RWPE2 (cell line): ENCODE measurements around the gene ALPK1.

ENCODE experiments used
- ATAC-seq: fragments of 200-7000 bp; cut with Tn5 transposase; 3 replicates; pipeline ENCODE4 v1.9.1; 2021; ENCODE audit warnings: low read depth
- DNase-seq: peaks from one replicate; pipeline ENCODE4 v3.0.0-alpha.2; 2020; ENCODE audit warnings: low spot score
- H3K27ac ChIP-seq: fragments of 450-650 bp; 2 replicates; pipeline ENCODE4 v1.5.1; 2017; ENCODE audit warnings: mild to moderate bottlenecking; ENCODE audit not compliant: poor library complexity, severe bottlenecking
- H3K27me3 ChIP-seq: fragments of 250-450 bp; sonication (Bioruptor Pico); 2 replicates; pipeline ENCODE4 v1.5.1; 2021; ENCODE audit warnings: mild to moderate bottlenecking, moderate library complexity; ENCODE audit not compliant: insufficient read depth, poor library complexity, severe bottlenecking
- H3K36me3 ChIP-seq: fragments of 250-450 bp; sonication (Bioruptor Pico); 2 replicates; pipeline ENCODE4 v1.5.1; 2020; ENCODE audit warnings: low read depth, mild to moderate bottlenecking, moderate library complexity
- H3K4me1 ChIP-seq: fragments of 250-450 bp; sonication (Bioruptor Pico); 2 replicates; pipeline ENCODE4 v1.5.1; 2021; ENCODE audit warnings: mild to moderate bottlenecking, moderate library complexity; ENCODE audit not compliant: insufficient read depth, poor library complexity, severe bottlenecking
- H3K4me3 ChIP-seq: fragments of 250-450 bp; sonication (Bioruptor Pico); 2 replicates; pipeline ENCODE4 v1.5.1; 2021; ENCODE audit warnings: mild to moderate bottlenecking, moderate library complexity; ENCODE audit not compliant: severe bottlenecking
- H3K9me3 ChIP-seq: fragments of 250-450 bp; sonication (Bioruptor Pico); 2 replicates; pipeline ENCODE4 v1.5.1; 2021; ENCODE audit warnings: mild to moderate bottlenecking, moderate library complexity; ENCODE audit not compliant: severe bottlenecking
- TF ChIP-seq, protein P1 (sequence below): fragments of 450-650 bp; IDR thresholded peaks from one replicate; pipeline ENCODE4 v1.5.1; 2017; ENCODE audit warnings: mild to moderate bottlenecking, moderate library complexity; ENCODE audit not compliant: poor library complexity, severe bottlenecking

Gene ALPK1

DNA sequence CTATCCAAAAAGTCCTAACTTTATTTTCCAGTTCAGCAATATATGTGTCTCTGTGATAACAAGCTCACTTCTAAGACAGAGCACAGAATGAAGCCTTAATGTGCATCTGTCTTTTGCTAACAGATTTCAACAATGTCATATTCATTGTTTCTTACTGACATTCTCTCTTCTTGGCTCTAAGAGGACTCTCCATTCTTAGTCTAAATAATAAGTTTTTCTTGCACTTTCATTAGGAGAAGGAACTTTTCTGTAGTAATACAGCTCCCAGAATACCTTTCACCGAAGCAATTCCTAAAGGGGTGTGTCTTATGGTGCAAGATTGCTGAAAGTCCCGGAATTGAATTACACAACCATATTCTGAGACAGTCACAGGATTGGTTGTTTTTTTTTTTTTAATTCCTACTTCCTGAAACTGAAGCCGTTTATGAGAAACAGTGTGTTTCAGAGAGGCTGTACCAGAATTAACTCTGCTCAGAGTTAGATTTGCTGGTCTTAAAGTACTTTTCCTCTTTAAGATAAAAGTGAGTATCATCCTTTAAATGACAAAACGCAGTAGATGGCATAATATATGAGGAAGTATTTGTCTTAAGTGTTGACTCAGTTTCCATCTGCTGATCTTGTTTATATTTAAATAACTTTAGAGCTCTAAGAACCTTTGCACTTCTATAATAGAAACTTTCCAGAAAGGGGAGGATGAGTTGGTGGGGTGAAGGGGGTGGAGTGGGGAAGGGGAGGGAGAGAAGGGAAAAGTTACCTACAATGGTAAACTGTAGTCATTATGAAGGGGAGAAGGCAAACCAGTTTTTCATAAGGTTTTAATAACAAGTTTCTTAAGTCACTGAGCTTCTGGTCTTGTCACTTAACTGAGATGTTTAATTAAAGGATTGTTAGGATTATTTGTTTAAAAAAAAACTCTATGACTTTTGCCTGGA is at the start of gene ALPK1:
TSS of gene ALPK1 (plus strand) at position 421 of the 932 bp plus-strand sequence.
- Histone ChIP-seq H3K27ac (no peak within 1 kb of the TSS), H3K4me3 (peak within 1 kb of the TSS; percentile 32), H3K9me3 (no peaks in the 10 kb centered on the region), H3K4me1 (peaks cover 10% of the 10 kb centered on the region), H3K27me3 (no peaks in the 10 kb centered on the region), H3K36me3 (no peaks in the 10 kb centered on the region)
- no peak for DNase-seq
- TF ChIP-seq, protein P1, sequence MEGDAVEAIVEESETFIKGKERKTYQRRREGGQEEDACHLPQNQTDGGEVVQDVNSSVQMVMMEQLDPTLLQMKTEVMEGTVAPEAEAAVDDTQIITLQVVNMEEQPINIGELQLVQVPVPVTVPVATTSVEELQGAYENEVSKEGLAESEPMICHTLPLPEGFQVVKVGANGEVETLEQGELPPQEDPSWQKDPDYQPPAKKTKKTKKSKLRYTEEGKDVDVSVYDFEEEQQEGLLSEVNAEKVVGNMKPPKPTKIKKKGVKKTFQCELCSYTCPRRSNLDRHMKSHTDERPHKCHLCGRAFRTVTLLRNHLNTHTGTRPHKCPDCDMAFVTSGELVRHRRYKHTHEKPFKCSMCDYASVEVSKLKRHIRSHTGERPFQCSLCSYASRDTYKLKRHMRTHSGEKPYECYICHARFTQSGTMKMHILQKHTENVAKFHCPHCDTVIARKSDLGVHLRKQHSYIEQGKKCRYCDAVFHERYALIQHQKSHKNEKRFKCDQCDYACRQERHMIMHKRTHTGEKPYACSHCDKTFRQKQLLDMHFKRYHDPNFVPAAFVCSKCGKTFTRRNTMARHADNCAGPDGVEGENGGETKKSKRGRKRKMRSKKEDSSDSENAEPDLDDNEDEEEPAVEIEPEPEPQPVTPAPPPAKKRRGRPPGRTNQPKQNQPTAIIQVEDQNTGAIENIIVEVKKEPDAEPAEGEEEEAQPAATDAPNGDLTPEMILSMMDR, result no peak
- ATAC-seq, result peak; percentile 97

DNA sequence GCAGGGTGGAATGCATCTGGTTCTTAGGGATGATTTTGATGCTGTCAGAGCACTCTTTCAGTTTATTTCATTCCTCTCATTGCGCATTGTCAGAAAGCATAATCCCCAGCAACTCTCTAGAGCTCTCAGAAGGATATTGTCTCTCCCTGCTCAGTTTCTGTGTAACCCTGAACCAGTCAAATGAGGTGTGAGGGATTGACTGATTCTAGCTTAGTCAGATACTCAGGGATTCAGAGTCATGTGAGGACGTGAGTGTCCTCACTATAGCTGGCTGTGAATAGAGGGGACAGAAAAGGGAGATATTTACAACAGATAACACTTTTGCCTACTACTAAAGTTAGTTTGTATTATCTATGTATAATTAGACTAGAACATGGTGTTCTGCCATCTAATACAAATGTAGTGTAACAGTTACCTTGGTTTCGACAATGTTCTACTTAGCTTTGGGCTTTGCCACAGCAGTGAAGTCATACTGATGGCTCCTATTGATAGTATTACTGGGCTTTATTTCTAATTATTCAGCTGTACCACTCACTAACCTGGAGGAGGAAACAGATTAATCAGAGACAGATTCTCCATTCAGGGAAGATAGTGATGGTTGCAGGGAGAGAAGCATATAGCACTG is 46.0 kb upstream of the ALPK1 start:
- DNase-seq (no peak), ATAC-seq (no peak)
- TF ChIP-seq, protein P1, result no peak
- H3K36me3 ChIP-seq, result peaks cover 21% of the 10 kb centered on the region
- no peaks in the 10 kb centered on the region for H3K27me3 ChIP-seq
- H3K9me3 ChIP-seq, result no peaks in the 10 kb centered on the region
- H3K27ac ChIP-seq, result no peak overlapping the region
- no peaks in the 10 kb centered on the region for H3K4me1 ChIP-seq
- no peak overlapping the region for H3K4me3 ChIP-seq

DNA sequence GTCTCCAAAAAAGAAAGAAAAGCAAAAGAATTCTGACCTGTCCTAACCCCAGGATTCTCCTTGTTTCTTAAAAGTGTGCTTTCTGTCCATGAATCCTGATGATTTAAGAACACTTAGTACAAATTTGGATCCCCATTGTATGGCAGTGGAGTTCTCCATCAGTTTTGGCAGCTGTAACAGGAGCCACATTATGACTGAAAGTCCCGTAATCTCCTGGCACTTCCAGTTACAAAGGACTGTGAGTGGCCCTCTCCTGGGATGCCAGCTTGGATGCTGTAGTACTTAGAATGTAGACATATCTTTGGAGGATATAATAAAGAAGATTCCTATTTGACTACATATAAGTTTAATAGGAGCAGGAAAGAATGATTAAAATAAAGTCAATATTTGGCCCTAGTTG is 44.9 kb upstream of the ALPK1 start:
- Histone ChIP-seq H3K4me1 (no peaks in the 10 kb centered on the region), H3K27me3 (no peaks in the 10 kb centered on the region), H3K4me3 (no peak overlapping the region), H3K9me3 (no peaks in the 10 kb centered on the region), H3K36me3 (peaks cover 21% of the 10 kb centered on the region), H3K27ac (no peak overlapping the region)
- ATAC-seq (no peak), DNase-seq (no peak)
- TF ChIP-seq, protein P1, result no peak

DNA sequence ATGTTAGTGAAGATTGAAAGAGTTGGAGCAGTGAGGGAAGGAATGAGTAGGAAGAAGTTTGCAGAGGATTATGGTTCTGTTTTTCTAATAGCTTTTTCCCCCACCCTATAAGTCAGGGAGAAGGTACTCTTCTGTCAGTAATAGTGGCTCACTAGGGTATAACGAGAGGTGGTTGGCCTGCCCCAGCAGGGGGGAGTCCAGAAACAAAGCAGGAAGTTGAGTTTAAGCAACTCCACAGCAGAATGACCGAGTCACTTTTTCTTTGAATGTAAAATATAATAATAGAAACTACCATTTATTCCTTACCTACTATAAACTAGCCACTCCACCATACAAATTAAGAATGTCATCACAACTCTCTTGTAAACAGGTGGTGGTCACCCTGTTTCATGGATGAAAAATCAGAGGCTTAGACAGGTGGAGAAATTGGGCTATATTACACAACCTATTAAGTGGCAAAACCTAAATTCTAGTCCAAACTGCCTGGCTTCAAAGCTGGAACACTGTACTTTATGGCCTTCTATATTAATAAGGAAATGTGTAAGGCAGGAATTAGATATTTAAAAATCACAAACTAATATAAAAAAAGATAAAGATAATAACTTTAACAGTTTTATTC is 43.7 kb upstream of the ALPK1 start:
- DNase-seq (no peak), ATAC-seq (no peak)

More for the DNA sequence above, 43.7 kb upstream of the ALPK1 start:
- TF ChIP-seq, protein P1, result no peak
- H3K4me3 ChIP-seq, result no peak overlapping the region
- H3K36me3 ChIP-seq, result peaks cover 21% of the 10 kb centered on the region
- no peaks in the 10 kb centered on the region for H3K4me1 ChIP-seq
- H3K27ac ChIP-seq, result no peak overlapping the region
- no peaks in the 10 kb centered on the region for H3K27me3 ChIP-seq
- no peaks in the 10 kb centered on the region for H3K9me3 ChIP-seq
